ENCODE results near the gene CHAD. TPM values are rescaled to one million over a fixed set of nuclear protein-coding genes. Genes with fewer than 3 reads are reported as not detected.

Gene CHAD
- total and polyA plus RNA-seq, 12 donors: 1.7 to 26.6 (median 7.0) TPM

GRCh38 chr17:50424996-50425681 is 43.5 kb downstream of the CHAD start:
- DNase-seq: no peak
- no peaks in the 10 kb centered on the region for H3K36me3 ChIP-seq (replicated peaks in 1 of 2)
- H3K9me3 ChIP-seq (replicated peaks in 1 of 3): no peaks in the 10 kb centered on the region
- peaks cover 21 to 62% of the 10 kb centered on the region in 2 donors for H3K4me1 ChIP-seq (replicated peaks in 1 of 2)
- intact Hi-C loops (cut with DNase I): no loop called here
- no peak for TF ChIP-seq POLR2A (IDR thresholded peaks at IDR 0.05)
- no peak for TF ChIP-seq CTCF (IDR thresholded peaks at IDR 0.05)
- no peaks in the 10 kb centered on the region for H3K27me3 ChIP-seq
- WGBS, 4 donors: 62 to 88% (median 76%) methylated on average over 4 to 8 of the region's 8 CpGs
- H3K27ac ChIP-seq: peak overlapping the region in 3 of 5 donors; percentile 75 to 89 (median 76)
- H3K4me3 ChIP-seq: peak overlapping the region in 2 of 4 donors; percentile 63 to 79

GRCh38 chr17:50424246-50424995 is 44.3 kb downstream of the CHAD start:
- 79 to 88% (median 81%) methylated on average over 9 of the region's 9 CpGs for WGBS, 4 donors
- no peak overlapping the region for H3K4me3 ChIP-seq
- peak in 1 of 7 donors; percentile 40 for DNase-seq
- H3K4me1 ChIP-seq (replicated peaks in 1 of 2): peaks cover 16 to 56% of the 10 kb centered on the region in 2 donors
- TF ChIP-seq POLR2A (IDR thresholded peaks at IDR 0.05): no peak
- no peak for TF ChIP-seq CTCF (IDR thresholded peaks at IDR 0.05)
- no peaks in the 10 kb centered on the region for H3K36me3 ChIP-seq (replicated peaks in 1 of 2)
- intact Hi-C loops (cut with DNase I): no loop called here
- peak overlapping the region in 2 of 5 donors; percentile 8 to 21 for H3K27ac ChIP-seq
- no peaks in the 10 kb centered on the region for H3K27me3 ChIP-seq
- H3K9me3 ChIP-seq (replicated peaks in 1 of 3): no peaks in the 10 kb centered on the region

- peak in 2 of 7 donors; percentile 13 to 41 for DNase-seq
- intact Hi-C loops (cut with DNase I): no loop called here
- Histone ChIP-seq H3K9me3 (replicated peaks in 1 of 3) (no peaks in the 10 kb centered on the region), H3K27ac (peak overlapping the region in 1 of 5 donors; percentile 21), H3K4me3 (no peak overlapping the region), H3K36me3 (replicated peaks in 1 of 2) (no peaks in the 10 kb centered on the region), H3K27me3 (no peaks in the 10 kb centered on the region), H3K4me1 (replicated peaks in 1 of 2) (peaks cover 16 to 49% of the 10 kb centered on the region in 2 donors)
- WGBS, 4 donors: 57 to 72% (median 62%) methylated on average over 6 of the region's 6 CpGs
- no peak for TF ChIP-seq CTCF (IDR thresholded peaks at IDR 0.05)
- no peak for TF ChIP-seq POLR2A (IDR thresholded peaks at IDR 0.05)
These were observed 45.0 kb downstream of the CHAD start for GRCh38 chr17:50423553-50424159.

- Histone ChIP-seq H3K4me1 (replicated peaks in 1 of 2) (peaks cover 7 to 40% of the 10 kb centered on the region in 2 donors), H3K27ac (no peak overlapping the region), H3K36me3 (replicated peaks in 1 of 2) (no peaks in the 10 kb centered on the region), H3K9me3 (replicated peaks in 1 of 3) (no peaks in the 10 kb centered on the region), H3K27me3 (no peaks in the 10 kb centered on the region), H3K4me3 (no peak overlapping the region)
- no peak for TF ChIP-seq CTCF (IDR thresholded peaks at IDR 0.05)
- no peak for TF ChIP-seq POLR2A (IDR thresholded peaks at IDR 0.05)
- no peak for DNase-seq
- WGBS, 4 donors: 94 to 100% (median 97%) methylated on average over 2 of the region's 2 CpGs
- intact Hi-C loops (cut with DNase I): no loop called here
These were observed 45.9 kb downstream of the CHAD start for GRCh38 chr17:50422738-50423137.

Measured in adrenal gland (tissue), 12 donors.